ENCODE data around the gene KRTAP12-3. TPM values are rescaled to one million over a fixed set of nuclear protein-coding genes. Genes with fewer than 3 reads are reported as not detected.

KRTAP12-3 gene
- polyA plus RNA-seq, 12 donors: not detected

DNA sequence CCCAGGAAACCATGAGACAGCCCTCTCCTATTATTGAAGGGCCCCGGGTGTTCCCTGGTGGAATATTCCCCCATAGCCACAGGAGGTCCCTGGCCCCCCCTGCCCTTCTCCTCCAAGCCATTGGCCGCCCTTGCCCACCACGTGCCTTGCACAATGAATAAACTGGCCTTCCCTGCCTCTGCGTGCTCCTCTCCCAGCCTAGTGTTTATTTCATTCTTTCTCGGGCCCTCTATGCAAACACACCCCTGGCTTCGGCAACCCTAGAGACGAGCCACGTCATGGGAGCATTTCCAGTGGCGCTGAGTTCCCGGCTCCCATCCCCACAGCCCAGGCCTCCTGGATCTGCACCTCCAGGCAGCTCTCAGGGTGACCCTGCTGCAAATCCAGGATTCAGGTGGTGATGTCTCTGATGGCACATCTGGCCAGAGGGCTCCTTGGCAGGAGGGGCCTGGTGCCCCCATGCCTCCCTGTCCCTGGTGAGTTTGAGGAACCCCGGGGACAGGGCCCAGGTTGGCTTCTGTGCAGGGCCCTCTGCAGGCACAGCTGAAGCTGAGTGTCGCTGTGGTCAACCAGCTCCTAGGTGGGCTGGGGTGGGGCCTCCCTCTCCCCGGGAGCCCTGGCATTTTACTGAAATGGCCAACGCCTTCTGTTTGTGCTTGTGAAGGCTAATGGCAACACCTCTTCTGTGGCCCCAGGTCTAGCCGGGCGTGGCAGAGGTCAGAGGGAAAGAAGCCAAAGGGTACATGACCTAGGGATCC is 45.4 kb downstream of the KRTAP12-3 start:
- no peak for DNase-seq

DNA sequence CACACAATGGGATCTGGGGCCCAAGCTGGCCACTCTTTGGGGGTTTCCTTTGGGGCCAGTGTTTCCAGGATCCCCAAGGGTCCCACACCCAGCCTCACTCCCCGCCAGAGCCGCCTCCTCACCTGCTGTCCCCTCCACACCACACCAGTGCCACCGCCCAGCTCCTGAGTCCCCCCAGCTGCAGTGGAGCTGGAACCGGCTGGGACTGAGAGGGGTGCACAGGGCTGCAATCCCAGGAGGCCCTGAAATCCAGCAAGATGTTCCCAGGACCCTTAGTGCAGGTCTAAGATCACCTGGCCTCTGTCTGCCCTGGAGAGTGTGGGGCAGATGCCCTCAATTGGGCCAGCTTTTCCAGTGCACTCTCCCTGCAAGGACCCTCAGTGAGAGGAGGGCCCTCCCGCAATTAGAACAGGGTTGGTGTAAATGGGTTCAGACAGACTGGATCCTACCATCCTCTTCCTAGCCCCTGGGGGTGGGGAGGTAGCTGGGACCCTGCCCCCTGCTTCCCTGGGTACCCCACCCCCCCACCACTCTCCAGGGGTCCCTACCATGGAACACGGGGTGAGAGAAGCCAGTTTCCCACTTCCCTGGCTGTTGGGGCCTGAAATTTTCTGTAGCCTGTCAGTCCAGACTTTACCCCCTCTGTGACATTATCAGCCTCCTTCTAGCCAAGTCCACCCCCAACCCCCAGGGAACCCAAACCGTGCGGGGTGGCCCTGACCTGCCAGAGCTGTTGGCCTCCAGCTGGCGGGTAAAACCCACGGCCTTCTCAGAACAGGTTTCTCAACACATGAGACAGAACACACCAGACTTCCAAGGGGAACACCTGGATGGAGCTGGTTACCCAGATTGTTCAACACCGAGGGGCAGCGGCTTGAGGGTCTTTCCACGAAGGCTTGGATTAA is 46.3 kb downstream of the KRTAP12-3 start:
- no peak for DNase-seq

DNA sequence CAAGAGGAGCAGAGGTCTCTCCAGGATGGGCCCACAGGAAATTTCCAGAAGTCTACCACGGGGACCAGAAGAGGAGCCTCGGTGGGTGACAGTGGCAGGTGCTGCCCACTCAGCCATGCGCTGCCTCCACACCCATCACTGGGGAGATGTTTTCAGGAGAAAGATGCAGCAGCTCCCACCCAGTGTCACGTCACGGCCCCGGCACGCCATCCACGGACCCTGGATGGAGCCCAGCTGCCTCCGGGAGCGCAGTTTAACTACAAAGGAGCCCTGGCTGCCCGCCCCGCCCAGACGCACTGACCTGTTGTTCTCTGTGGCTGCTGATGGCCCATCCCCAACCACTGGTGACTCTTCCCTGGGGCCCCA is 46.9 kb downstream of the KRTAP12-3 start:
- no peak for DNase-seq

DNA sequence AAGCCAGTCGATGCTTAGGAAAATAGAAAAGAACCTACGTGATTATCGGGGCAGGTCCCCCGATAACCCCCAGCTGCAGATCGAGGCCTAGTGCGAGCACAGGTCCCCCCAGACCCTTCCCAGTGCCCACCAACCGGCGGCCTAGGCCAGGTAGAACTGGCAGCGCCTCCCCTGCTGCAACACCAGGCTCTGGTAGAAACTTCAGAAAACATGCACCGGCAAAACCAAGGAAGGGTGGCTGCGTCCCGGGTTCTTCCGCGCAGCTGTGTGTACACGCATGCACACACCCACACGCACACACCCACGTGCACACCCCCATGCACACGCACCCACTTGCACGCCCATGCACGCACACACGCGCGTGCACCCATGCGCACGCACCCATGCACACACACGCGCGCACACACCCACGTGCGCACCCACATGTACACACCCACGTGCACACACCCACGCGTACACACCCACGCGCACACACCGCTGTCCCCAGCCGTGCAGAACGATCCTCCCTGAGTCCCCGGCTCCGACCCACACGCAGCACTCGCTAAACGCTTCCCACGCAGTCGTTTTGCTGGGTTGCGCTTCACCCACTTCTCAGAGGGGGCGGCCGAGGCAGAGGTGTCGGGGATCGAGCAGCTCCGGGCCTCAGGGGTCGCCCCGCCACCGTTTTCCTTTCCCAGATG is 48.4 kb downstream of the KRTAP12-3 start:
- DNase-seq: no peak

DNA sequence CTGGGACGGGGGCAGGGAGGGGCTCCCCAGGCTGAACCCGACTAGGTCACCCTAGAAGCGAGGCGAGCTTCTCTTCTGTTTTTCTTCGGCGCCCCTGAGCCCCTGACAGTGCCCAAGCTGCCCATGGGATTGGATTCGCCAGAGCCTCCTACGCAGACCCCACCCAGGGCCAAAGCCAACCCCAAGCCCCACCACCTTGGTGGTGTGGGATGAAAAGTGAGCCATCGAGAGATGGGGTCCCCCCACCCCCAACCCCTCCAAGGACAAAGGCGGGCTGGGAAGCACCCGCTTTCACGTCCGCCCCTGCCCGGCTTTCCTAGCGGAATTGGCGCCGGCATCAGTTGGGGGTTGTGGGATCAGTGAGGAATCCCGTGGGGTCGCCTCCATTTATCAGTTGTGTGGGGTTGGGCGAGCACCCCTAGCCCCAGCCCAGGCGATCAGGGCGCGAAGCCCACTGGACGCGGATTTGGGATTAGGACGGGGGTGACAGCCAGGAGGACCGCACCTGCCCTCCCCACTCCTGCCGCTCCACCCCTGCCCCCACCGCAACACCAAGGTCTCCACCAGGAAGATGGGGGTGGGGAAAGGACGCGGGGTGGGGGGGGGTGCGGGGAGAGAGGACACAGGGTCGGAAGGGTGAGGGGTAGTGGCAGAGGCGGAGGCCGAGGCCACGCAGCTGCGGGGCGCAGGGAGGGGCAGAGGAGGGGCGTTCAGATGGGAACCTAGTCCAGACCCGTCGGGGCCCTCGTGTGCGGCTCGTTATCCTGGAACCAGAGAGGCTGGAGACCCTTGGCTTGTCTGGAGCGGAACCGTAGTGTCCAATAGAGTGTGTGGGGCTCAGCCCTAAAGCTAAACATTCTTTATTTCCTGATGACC is 49.2 kb downstream of the KRTAP12-3 start:
- DNase-seq: no peak

Other genes starting within 250 kb of the KRTAP12-3 start
- 1 to 10 TPM in 11 of 12 donors, not detected in 1; 1.8 to 5.7 (median 2.4) TPM for gene LRRC3, start 202.4 kb upstream of the KRTAP12-3 start, polyA plus RNA-seq (ENCODE audit: insufficient read length in 12 of 12)
- not detected for gene KRTAP10-1, start 117.7 kb upstream of the KRTAP12-3 start, polyA plus RNA-seq (ENCODE audit: insufficient read length in 12 of 12)
- not detected for gene KRTAP10-2, start 106.4 kb upstream of the KRTAP12-3 start, polyA plus RNA-seq (ENCODE audit: insufficient read length in 12 of 12)
- gene KRTAP10-3, start 99.1 kb upstream of the KRTAP12-3 start, polyA plus RNA-seq (ENCODE audit: insufficient read length in 12 of 12): not detected
- not detected for gene KRTAP10-4, start 84.2 kb upstream of the KRTAP12-3 start, polyA plus RNA-seq (ENCODE audit: insufficient read length in 12 of 12)
- gene KRTAP10-5, start 77.3 kb upstream of the KRTAP12-3 start, polyA plus RNA-seq (ENCODE audit: insufficient read length in 12 of 12): not detected
- not detected for gene KRTAP10-6, start 65.4 kb upstream of the KRTAP12-3 start, polyA plus RNA-seq (ENCODE audit: insufficient read length in 12 of 12)
- not detected for gene KRTAP10-7, start 57.3 kb upstream of the KRTAP12-3 start, polyA plus RNA-seq (ENCODE audit: insufficient read length in 12 of 12)
- gene KRTAP10-8, start 45.9 kb upstream of the KRTAP12-3 start, polyA plus RNA-seq (ENCODE audit: insufficient read length in 12 of 12): under 1 TPM in 1 of 12 donors, not detected in 11; 0.25 TPM
- not detected for gene KRTAP10-9, start 30.8 kb upstream of the KRTAP12-3 start, polyA plus RNA-seq (ENCODE audit: insufficient read length in 12 of 12)
- not detected for gene KRTAP10-10, start 20.6 kb upstream of the KRTAP12-3 start, polyA plus RNA-seq (ENCODE audit: insufficient read length in 12 of 12)
- gene KRTAP10-11, start 11.5 kb upstream of the KRTAP12-3 start, polyA plus RNA-seq (ENCODE audit: insufficient read length in 12 of 12): not detected
- gene KRTAP12-4, start 3.3 kb upstream of the KRTAP12-3 start, polyA plus RNA-seq (ENCODE audit: insufficient read length in 12 of 12): not detected
- not detected for gene KRTAP12-2, start 9.0 kb downstream of the KRTAP12-3 start, polyA plus RNA-seq (ENCODE audit: insufficient read length in 12 of 12)
- gene KRTAP12-1, start 24.2 kb downstream of the KRTAP12-3 start, polyA plus RNA-seq (ENCODE audit: insufficient read length in 12 of 12): not detected
- not detected for gene KRTAP10-12, start 39.2 kb downstream of the KRTAP12-3 start, polyA plus RNA-seq (ENCODE audit: insufficient read length in 12 of 12)
- gene TSPEAR, start 53.6 kb downstream of the KRTAP12-3 start, polyA plus RNA-seq (ENCODE audit: insufficient read length in 12 of 12): 1 to 10 TPM in 3 of 12 donors, under 1 TPM in 6, not detected in 3; 0.05 to 9.3 (median 0.18) TPM
- gene UBE2G2, start 143.9 kb downstream of the KRTAP12-3 start, polyA plus RNA-seq (ENCODE audit: insufficient read length in 12 of 12): 100 to 1,000 TPM in 6 of 12 donors, 10 to 100 TPM in 6; 63.0 to 863 (median 98.5) TPM
- 10 to 100 TPM in 11 of 12 donors, not detected in 1; 60.7 to 88.3 (median 66.5) TPM for gene SUMO3, start 160.1 kb downstream of the KRTAP12-3 start, polyA plus RNA-seq (ENCODE audit: insufficient read length in 12 of 12)
- 100 to 1,000 TPM in 11 of 12 donors, not detected in 1; 115 to 170 (median 129) TPM for gene PTTG1IP, start 215.8 kb downstream of the KRTAP12-3 start, polyA plus RNA-seq (ENCODE audit: insufficient read length in 12 of 12)

Measured in muscle of arm (tissue), 12 donors.